DND-41 (cell line): ENCODE data around the gene PAK4.

Source experiments
- EZH2 ChIP-seq: IDR thresholded peaks from 3 replicates; pipeline ENCODE4 v1.6.1; 2012; ENCODE audit warnings: borderline replicate concordance, low read depth, mild to moderate bottlenecking, moderate library complexity, low read length, inconsistent platforms; ENCODE audit not compliant: severe bottlenecking
- TF ChIP-seq, protein P1 (sequence below): IDR thresholded peaks from 2 replicates; pipeline ENCODE4 v1.5.1; 2012; ENCODE audit warnings: borderline replicate concordance, low read length, moderate library complexity, mild to moderate bottlenecking; ENCODE audit not compliant: poor library complexity, severe bottlenecking; ENCODE audit errors: extremely low read depth

DNA sequence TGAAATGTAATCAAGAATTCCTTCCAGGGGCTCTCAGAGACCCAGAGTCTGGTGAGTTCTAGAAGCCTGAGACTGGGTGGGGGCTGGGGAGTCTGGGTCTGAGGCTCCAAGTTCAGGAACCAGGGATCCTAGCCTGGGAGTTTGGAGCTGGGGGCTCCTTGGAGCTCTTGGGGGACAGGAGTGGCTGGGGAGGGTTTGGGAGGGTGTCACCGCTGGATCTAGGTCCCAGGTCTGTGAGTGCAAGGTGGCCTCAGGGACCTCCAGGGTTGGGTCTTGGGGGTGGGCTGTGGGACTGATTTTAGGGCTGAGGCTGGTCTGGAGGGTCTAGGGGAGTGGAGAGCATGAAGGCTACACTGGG is 77.4 kb downstream of the PAK4 start:
- TF ChIP-seq, protein P1, sequence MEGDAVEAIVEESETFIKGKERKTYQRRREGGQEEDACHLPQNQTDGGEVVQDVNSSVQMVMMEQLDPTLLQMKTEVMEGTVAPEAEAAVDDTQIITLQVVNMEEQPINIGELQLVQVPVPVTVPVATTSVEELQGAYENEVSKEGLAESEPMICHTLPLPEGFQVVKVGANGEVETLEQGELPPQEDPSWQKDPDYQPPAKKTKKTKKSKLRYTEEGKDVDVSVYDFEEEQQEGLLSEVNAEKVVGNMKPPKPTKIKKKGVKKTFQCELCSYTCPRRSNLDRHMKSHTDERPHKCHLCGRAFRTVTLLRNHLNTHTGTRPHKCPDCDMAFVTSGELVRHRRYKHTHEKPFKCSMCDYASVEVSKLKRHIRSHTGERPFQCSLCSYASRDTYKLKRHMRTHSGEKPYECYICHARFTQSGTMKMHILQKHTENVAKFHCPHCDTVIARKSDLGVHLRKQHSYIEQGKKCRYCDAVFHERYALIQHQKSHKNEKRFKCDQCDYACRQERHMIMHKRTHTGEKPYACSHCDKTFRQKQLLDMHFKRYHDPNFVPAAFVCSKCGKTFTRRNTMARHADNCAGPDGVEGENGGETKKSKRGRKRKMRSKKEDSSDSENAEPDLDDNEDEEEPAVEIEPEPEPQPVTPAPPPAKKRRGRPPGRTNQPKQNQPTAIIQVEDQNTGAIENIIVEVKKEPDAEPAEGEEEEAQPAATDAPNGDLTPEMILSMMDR = no peak
- no peak for TF ChIP-seq EZH2
